Mesenchymal stem cell (in vitro differentiated cells and primary cell): Measurements from ENCODE around the gene CAMKMT.

Experiments
- DNase-seq: peaks from one replicate; pipeline ENCODE4 v3.0.0-alpha.2; 2013
- H2AFZ ChIP-seq: one replicate; pipeline ENCODE4 v1.6.1; 2013; ENCODE audit warnings: low read depth, mild to moderate bottlenecking, control low read depth, inconsistent platforms, low read length, moderate library complexity
- H2AK5ac ChIP-seq: 2 replicates; pipeline ENCODE4 v1.6.1; 2013; ENCODE audit warnings: low read length, moderate library complexity, mild to moderate bottlenecking, inconsistent platforms; ENCODE audit not compliant: severe bottlenecking
- H2BK120ac ChIP-seq: one replicate; pipeline ENCODE4 v1.6.1; 2013; ENCODE audit warnings: low read depth, mild to moderate bottlenecking, inconsistent platforms, low read length, moderate library complexity
- H2BK12ac ChIP-seq, 2 experiments: one replicate each; pipeline ENCODE4 v1.6.1; 2013; ENCODE audit warnings: inconsistent platforms in 2 of 2, low read length in 2 of 2, mild to moderate bottlenecking in 2 of 2, moderate library complexity in 2 of 2, control low read depth in 1 of 2
- H2BK15ac ChIP-seq: one replicate; pipeline ENCODE4 v1.6.1; 2013; ENCODE audit warnings: mild to moderate bottlenecking, low read depth, inconsistent platforms; ENCODE audit not compliant: poor library complexity, severe bottlenecking
- H2BK5ac ChIP-seq: 2 replicates; pipeline ENCODE4 v1.6.1; 2013; ENCODE audit warnings: low read depth, mild to moderate bottlenecking, low read length, control low read depth, inconsistent platforms; ENCODE audit not compliant: poor library complexity, severe bottlenecking
- H3K14ac ChIP-seq, 2 experiments: one replicate each; pipeline ENCODE4 v1.6.1; 2013; ENCODE audit warnings: inconsistent platforms in 2 of 2, low read length in 2 of 2, control low read depth in 1 of 2, mild to moderate bottlenecking in 1 of 2, moderate library complexity in 1 of 2
- H3K18ac ChIP-seq, 2 experiments: one replicate each; pipeline ENCODE4 v1.6.1; 2013; ENCODE audit warnings: inconsistent platforms in 2 of 2, low read length in 2 of 2, control low read depth in 1 of 2, low read depth in 1 of 2, mild to moderate bottlenecking in 1 of 2
- H3K23ac ChIP-seq, 2 experiments: one replicate each; pipeline ENCODE4 v1.6.1; 2013; ENCODE audit warnings: inconsistent platforms in 2 of 2, low read length in 2 of 2, mild to moderate bottlenecking in 2 of 2, moderate library complexity in 2 of 2, control low read depth in 1 of 2
- H3K27ac ChIP-seq: 2 replicates; pipeline ENCODE4 v1.5.1; 2013; ENCODE audit warnings: mild to moderate bottlenecking, moderate library complexity, low read length, control low read depth, inconsistent platforms; ENCODE audit not compliant: poor library complexity, severe bottlenecking
- H3K27me3 ChIP-seq, 2 experiments: 2 replicates each; pipeline versions ENCODE4 v1.6.1 to v1.7.0; 2013; ENCODE audit warnings: low read length in 2 of 2, mild to moderate bottlenecking in 2 of 2, moderate library complexity in 2 of 2, control low read depth in 1 of 2, inconsistent platforms in 1 of 2; ENCODE audit not compliant: control insufficient read depth in 1 of 2, insufficient read depth in 1 of 2
- H3K36me3 ChIP-seq, 2 experiments: 2 replicates each; pipeline versions ENCODE4 v1.6.1 to v1.7.0; 2013; ENCODE audit warnings: low read length in 2 of 2, control low read depth in 1 of 2, inconsistent platforms in 1 of 2, low read depth in 1 of 2, mild to moderate bottlenecking in 1 of 2; ENCODE audit not compliant: insufficient read depth in 2 of 2, control insufficient read depth in 1 of 2
- H3K4ac ChIP-seq, 2 experiments: one replicate each; pipeline ENCODE4 v1.6.1; 2013; ENCODE audit warnings: inconsistent platforms in 2 of 2, low read length in 2 of 2, mild to moderate bottlenecking in 2 of 2, moderate library complexity in 2 of 2, control low read depth in 1 of 2, low read depth in 1 of 2
- H3K4me1 ChIP-seq: 2 replicates; pipeline ENCODE4 v1.6.1; 2013; ENCODE audit warnings: low read depth, low read length, control low read depth; ENCODE audit not compliant: control insufficient read depth, insufficient read depth
- H3K4me2 ChIP-seq: 2 replicates; pipeline ENCODE4 v1.6.1; 2013; ENCODE audit warnings: low read length, mild to moderate bottlenecking, inconsistent platforms; ENCODE audit not compliant: poor library complexity, severe bottlenecking
- H3K4me3 ChIP-seq, 2 experiments: 2 replicates each; pipeline versions ENCODE4 v1.5.1 to v1.7.0; 2013; ENCODE audit warnings: low read length in 2 of 2, mild to moderate bottlenecking in 2 of 2, control low read depth in 1 of 2, low read depth in 1 of 2; ENCODE audit not compliant: insufficient read depth in 1 of 2
- H3K79me1 ChIP-seq: replicated peaks from 2 replicates; pipeline ENCODE4 v1.6.1; 2013; ENCODE audit warnings: mild to moderate bottlenecking, control low read depth, low read length, inconsistent platforms; ENCODE audit not compliant: poor library complexity, severe bottlenecking
- H3K9ac ChIP-seq: 2 replicates; pipeline ENCODE4 v1.7.0; 2013; ENCODE audit warnings: mild to moderate bottlenecking, low read length, moderate library complexity
- H3K9me3 ChIP-seq: 2 replicates; pipeline ENCODE4 v1.7.0; 2013; ENCODE audit warnings: mild to moderate bottlenecking, low read length; ENCODE audit not compliant: control insufficient read depth
- H4K8ac ChIP-seq: one replicate; pipeline ENCODE4 v1.6.1; 2013; ENCODE audit warnings: inconsistent platforms, mild to moderate bottlenecking, low read length, moderate library complexity
- H4K91ac ChIP-seq: one replicate; pipeline ENCODE4 v1.6.1; 2013; ENCODE audit warnings: mild to moderate bottlenecking, low read length, inconsistent platforms
- WGBS: methylation state at CpG from one replicate; pipeline ENCODE4 v1.1.7; 2013; ENCODE audit warnings: mixed read lengths; 5-methylcytosine and 5-hydroxymethylcytosine counted together

The CAMKMT gene

DNA sequence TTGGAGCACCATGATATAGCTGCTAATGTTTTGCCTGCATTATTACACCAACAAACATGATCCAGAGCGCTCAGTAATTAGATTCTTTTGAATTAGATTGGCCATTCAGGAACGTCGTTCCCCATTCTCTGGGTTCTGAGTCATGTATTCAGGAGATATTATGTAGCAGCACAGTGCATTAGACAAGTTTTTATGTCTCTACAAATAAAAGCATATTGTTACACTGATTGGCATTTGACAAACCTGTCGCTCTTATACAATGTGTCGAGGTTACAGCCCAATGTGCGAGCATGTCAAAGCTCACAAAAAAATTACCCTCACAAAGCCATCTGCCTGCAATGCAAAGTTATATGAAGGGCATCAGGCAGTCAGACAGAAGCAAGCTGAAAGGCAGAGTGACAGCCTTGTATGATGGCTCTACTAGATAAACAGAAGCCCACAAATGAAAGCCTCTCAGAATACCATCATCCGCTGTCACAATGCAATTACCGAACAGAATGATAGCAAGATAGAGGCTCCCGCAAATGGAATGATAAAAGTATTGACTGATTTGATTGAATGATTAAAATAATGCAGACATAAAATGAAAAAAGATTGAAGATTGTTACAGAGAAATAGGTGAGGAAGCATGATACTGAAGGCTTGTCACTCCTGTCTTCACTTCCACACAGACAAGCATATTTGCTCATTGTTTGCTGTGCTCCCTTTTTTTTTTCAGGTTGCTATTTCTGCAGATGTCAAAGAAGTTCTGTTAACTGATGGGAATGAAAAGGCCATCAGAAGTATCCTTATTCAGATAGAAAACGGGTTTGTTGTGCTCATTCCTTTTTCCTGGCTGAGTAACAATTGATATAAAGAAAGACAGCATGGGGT is 345.2 kb downstream of the CAMKMT start:
- H3K4me1 ChIP-seq: no peaks in the 10 kb centered on the region
- H4K91ac ChIP-seq: no peak overlapping the region
- H3K4me3 ChIP-seq: no peak overlapping the region
- no peak overlapping the region for H2BK5ac ChIP-seq
- WGBS: 98% methylated on average over 6 of the region's 10 CpGs
- no peak overlapping the region for H3K14ac ChIP-seq
- no peak overlapping the region for H4K8ac ChIP-seq
- H2BK12ac ChIP-seq: no peak overlapping the region
- no peak overlapping the region for H3K4me2 ChIP-seq
- no peak overlapping the region for H2BK15ac ChIP-seq
- H3K9ac ChIP-seq: no peak overlapping the region
- no peaks in the 10 kb centered on the region for H3K36me3 ChIP-seq
- H3K18ac ChIP-seq: no peak overlapping the region
- H3K4ac ChIP-seq: no peak overlapping the region
- H2BK120ac ChIP-seq: no peak overlapping the region
- no peaks in the 10 kb centered on the region for H3K79me1 ChIP-seq
- no peak for DNase-seq
- no peaks in the 10 kb centered on the region for H3K27me3 ChIP-seq
- H3K9me3 ChIP-seq: no peaks in the 10 kb centered on the region
- H3K27ac ChIP-seq: no peak overlapping the region
- no peak overlapping the region for H2AFZ ChIP-seq
- no peak overlapping the region for H3K23ac ChIP-seq
- no peak overlapping the region for H2AK5ac ChIP-seq

DNA sequence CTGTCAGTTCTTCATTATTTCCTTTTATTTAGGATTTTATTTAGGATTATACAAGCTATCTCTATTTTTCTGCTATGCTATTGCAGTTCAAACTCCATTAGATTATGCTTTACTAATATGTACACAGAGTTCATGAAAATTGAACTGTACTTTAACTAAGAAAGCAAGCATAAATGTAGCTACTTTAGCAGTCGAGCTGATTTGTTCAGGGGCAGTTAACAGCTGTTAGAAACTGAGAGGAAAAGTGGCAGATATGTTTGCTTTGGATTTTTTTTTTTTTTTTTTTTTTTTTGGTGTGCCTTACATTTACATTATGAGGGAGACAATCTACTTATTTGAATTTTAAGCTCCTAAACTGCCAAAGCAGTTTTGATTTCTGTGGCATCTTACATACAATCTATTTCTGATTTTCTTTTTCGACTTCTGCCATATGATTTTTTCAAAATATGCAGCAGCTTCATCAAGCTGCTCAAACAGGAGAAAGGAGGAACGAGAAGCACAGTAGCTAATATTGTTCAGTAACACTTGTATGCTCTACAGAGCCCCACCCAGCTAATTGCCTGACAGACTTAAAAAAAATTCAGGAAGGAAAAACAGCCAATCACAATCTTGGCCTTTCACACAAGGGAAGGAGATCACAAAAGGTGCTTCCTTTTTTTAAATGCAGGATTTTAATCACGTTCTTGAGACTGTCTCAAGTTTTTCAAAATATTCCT is 346.4 kb downstream of the CAMKMT start:
- H3K9me3 ChIP-seq: no peaks in the 10 kb centered on the region
- no peak overlapping the region for H2BK12ac ChIP-seq
- H3K18ac ChIP-seq: no peak overlapping the region
- H3K4me2 ChIP-seq: no peak overlapping the region
- H2BK15ac ChIP-seq: no peak overlapping the region
- 65% methylated on average over 4 of the region's 4 CpGs for WGBS
- no peaks in the 10 kb centered on the region for H3K27me3 ChIP-seq
- H3K27ac ChIP-seq: no peak overlapping the region
- H4K91ac ChIP-seq: no peak overlapping the region
- no peak overlapping the region for H2AFZ ChIP-seq
- no peak overlapping the region for H3K23ac ChIP-seq
- DNase-seq: no peak
- H2BK5ac ChIP-seq: no peak overlapping the region
- H3K79me1 ChIP-seq: no peaks in the 10 kb centered on the region
- no peak overlapping the region for H3K9ac ChIP-seq
- no peaks in the 10 kb centered on the region for H3K36me3 ChIP-seq
- no peak overlapping the region for H4K8ac ChIP-seq
- H2AK5ac ChIP-seq: no peak overlapping the region
- no peak overlapping the region for H3K4ac ChIP-seq
- H3K4me3 ChIP-seq: no peak overlapping the region
- no peak overlapping the region for H2BK120ac ChIP-seq
- no peaks in the 10 kb centered on the region for H3K4me1 ChIP-seq
- H3K14ac ChIP-seq: no peak overlapping the region

DNA sequence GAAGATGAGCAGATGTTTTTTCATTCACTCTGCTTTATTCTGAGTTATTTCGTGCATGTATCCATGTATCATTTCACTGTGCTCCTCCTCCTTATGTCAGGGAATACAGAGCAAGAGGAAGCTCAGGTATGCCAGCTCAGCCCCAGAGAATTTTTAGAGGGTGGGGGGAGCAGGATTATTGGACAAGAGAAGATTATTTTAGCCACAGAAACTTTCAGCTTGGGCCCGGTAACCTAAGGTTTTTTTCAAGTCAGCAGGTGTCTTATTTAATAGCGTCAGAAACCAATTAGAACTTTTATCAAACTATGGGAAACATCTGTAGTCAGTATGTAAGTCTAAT is 346.9 kb downstream of the CAMKMT start:
- H3K4me2 ChIP-seq: no peak overlapping the region
- H3K18ac ChIP-seq: no peak overlapping the region
- no peak overlapping the region for H2AFZ ChIP-seq
- no peak overlapping the region for H3K4me3 ChIP-seq
- H2BK5ac ChIP-seq: no peak overlapping the region
- H3K36me3 ChIP-seq: no peaks in the 10 kb centered on the region
- no peak overlapping the region for H3K27ac ChIP-seq
- H3K79me1 ChIP-seq: no peaks in the 10 kb centered on the region
- H2BK120ac ChIP-seq: no peak overlapping the region
- WGBS: 92% methylated on average over 2 of the region's 3 CpGs
- H3K14ac ChIP-seq: no peak overlapping the region
- no peak overlapping the region for H4K91ac ChIP-seq
- no peaks in the 10 kb centered on the region for H3K27me3 ChIP-seq
- H3K4ac ChIP-seq: no peak overlapping the region
- no peak overlapping the region for H3K9ac ChIP-seq
- no peak overlapping the region for H2BK15ac ChIP-seq
- H3K4me1 ChIP-seq: no peaks in the 10 kb centered on the region
- no peaks in the 10 kb centered on the region for H3K9me3 ChIP-seq
- no peak for DNase-seq
- no peak overlapping the region for H2BK12ac ChIP-seq
- H2AK5ac ChIP-seq: no peak overlapping the region
- no peak overlapping the region for H4K8ac ChIP-seq
- no peak overlapping the region for H3K23ac ChIP-seq

DNA sequence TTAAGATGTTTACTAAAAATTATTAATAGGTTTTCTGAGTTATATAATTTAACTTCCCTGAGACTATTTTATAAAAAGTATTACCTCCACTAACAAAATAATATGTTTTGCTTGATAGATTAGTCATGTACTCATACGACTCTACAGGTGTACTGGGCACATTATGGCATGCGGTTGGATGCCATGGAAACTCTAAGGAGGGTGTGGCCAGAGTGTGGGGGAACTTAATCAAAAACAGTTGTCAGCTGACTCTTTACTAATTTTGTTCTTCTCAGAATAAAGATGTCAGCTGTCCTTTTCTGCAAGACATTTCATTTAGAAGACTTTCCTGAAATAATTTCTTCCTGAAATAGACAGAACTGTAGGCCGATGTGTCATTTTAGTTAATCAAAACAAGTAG is 351.4 kb downstream of the CAMKMT start:
- H4K91ac ChIP-seq: no peak overlapping the region
- H2BK5ac ChIP-seq: no peak overlapping the region

More for the DNA sequence above, 351.4 kb downstream of the CAMKMT start:
- H3K4me1 ChIP-seq: no peaks in the 10 kb centered on the region
- H4K8ac ChIP-seq: no peak overlapping the region
- H3K9ac ChIP-seq: no peak overlapping the region
- no peak overlapping the region for H2BK12ac ChIP-seq
- H3K9me3 ChIP-seq: no peaks in the 10 kb centered on the region
- no peak overlapping the region for H2AK5ac ChIP-seq
- H2BK120ac ChIP-seq: no peak overlapping the region
- 90% methylated on average over 2 of the region's 3 CpGs for WGBS
- H3K4me3 ChIP-seq: no peak overlapping the region
- no peak overlapping the region for H3K27ac ChIP-seq
- no peak overlapping the region for H2AFZ ChIP-seq
- no peak for DNase-seq
- H3K4me2 ChIP-seq: no peak overlapping the region
- H3K4ac ChIP-seq: no peak overlapping the region
- no peak overlapping the region for H2BK15ac ChIP-seq
- no peaks in the 10 kb centered on the region for H3K79me1 ChIP-seq
- no peak overlapping the region for H3K23ac ChIP-seq
- H3K27me3 ChIP-seq: no peaks in the 10 kb centered on the region
- no peak overlapping the region for H3K18ac ChIP-seq
- H3K36me3 ChIP-seq: no peaks in the 10 kb centered on the region
- H3K14ac ChIP-seq: no peak overlapping the region
